AG08395 (cell line): ENCODE measurements around the gene GULP1.

ENCODE experiments used
- DNase-seq: peaks from one replicate; pipeline ENCODE4 v3.0.0; 2012; ENCODE audit warnings: mixed read lengths, low spot score

GULP1 gene

GRCh38 chr2:188367164-188367563 is 75.5 kb downstream of the GULP1 start:
- DNase-seq, result no peak

GRCh38 chr2:188369365-188369764 is 77.7 kb downstream of the GULP1 start:
- DNase-seq, result peak; percentile 72

- DNase-seq, result no peak
These were observed 86.8 kb downstream of the GULP1 start for GRCh38 chr2:188378371-188378950.

DNA sequence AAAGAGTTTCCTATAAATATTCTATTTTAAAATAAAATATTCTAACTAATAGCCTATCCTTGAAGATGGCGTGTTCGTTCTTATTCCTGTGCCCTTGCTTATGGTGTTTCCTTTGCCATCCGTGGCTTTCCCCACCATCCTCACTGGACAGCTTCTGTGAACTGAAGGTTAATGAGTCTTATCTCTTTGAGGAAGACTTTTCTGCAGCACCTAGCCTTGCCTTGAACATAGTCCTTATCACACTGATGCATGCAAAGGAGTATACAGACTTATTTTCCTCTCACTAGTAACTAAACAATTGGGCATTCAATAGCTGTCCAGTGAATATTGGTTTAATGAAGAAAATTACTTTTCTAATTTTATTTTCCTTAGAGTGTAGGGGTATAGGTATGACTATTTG is 88.1 kb downstream of the GULP1 start:
- no peak for DNase-seq

DNA sequence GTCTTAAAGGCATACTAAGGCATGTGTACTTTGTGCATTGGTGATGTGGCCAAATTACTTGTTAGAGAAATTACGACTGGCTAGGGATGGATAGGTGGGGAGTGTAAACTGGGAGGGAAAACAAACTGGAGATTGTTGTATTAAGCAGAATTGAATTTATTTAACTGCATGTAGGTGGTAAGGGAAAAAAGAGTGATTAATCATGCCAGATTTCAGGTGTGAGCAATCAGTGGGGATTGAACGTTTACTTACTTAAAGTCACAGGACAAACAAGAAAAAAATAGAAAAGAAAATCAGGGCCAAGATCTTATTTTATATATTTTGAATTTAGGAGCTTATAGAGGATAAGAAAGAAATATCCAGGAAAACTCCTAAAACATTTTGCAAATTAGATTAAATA is 88.6 kb downstream of the GULP1 start:
- DNase-seq, result no peak

GRCh38 chr2:188381614-188382013 is 89.9 kb downstream of the GULP1 start:
- peak; percentile 19 for DNase-seq

DNA sequence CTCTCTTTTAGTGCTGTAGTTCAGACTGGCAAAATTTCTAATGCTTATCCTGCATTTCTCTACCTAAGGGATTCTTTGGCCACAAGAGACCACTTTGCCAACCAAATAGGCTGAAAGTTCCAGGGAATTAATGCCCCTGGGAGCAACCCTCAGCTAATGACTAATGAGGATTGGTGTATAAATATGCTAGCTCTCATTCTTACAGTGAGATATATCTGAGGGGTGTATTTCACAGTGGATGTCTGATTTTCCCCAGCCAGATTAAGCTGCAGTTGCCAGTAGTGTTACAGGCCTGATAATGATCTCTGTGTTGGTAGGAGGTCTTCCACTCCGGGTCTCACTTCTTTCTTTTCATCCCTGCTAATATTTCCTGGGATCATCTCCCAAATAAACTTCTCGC is 90.4 kb downstream of the GULP1 start:
- DNase-seq, result no peak

- no peak for DNase-seq
These were observed 91.5 kb downstream of the GULP1 start for GRCh38 chr2:188383158-188383557.

DNA sequence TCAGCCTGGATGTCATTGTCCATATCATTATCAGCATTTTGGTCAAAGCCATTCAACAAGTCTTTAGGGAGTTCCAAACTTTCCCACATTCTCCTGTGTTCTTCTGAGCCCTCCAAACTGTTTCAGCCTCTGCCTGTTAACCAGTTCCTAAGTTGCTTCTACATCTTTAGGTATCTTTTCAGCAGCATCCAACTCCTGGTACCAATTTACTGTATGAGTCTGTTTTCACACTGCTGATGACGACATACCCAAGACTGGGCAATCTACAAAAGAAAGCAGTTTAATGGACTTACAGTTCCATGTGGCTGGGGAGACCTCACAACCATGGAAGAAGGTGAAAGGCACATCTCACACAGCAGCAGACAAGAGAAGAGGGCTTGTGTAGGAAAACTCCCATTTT is 94.2 kb downstream of the GULP1 start:
- DNase-seq, result no peak

- DNase-seq, result no peak
These were observed 97.2 kb downstream of the GULP1 start for GRCh38 chr2:188388831-188389230.

GRCh38 chr2:188391354-188391753 is 99.7 kb downstream of the GULP1 start:
- no peak for DNase-seq

- DNase-seq, result no peak
These were observed 103.3 kb downstream of the GULP1 start for GRCh38 chr2:188394931-188395472.

- no peak for DNase-seq
These were observed 104.4 kb downstream of the GULP1 start for GRCh38 chr2:188395903-188396689.

GRCh38 chr2:188399159-188399558 is 107.5 kb downstream of the GULP1 start:
- DNase-seq, result peak; percentile 5

DNA sequence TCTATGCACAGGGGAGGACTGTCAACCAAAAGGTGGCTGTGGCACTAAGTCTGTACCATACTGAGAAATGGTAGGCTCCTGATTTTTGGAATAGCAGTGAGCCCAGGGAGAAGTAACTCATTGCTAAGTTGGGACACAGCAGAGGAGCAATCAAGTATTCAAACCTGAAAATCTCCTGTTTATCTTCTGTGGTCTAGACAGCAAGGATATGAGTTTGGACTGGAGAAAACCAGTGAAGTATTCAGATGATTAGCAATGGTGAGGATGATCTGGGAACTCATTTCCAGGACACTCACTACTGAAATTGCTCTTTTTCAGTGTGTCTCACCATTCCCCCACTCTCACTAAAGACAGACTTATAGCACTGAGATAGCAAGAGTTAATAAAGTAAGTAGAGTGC is 112.0 kb downstream of the GULP1 start:
- DNase-seq, result no peak

DNA sequence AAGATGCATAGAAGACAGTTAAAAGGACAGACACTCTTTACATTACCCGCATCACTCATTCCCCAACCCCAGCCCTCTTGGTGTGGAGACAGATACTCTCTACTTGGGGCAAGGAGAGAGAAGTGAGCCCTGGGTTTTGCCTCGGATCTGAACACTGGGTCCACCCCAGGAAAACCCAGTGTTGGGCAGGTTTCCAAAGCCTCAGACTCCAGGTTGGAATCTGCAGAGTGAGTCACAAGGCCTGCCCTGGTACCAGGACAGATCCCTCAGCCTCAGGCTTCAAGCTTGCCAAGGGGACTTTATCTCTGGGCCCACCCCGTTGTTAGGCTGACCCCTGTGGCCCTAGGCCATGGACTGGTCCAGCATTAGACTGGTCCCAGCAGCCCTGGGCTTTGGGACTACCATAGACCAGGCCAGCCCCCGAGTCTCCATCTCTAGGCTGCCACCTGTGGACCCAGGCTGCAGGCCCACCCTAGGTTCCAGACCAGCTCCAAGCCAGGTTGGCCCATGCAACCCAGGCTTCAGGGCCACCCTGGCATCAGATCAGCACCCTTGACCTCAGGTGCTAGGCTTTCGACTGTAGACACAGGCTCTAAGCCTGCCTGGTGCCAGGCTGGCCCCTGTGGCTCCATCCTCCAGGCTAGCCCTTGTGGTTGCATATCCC is 112.8 kb downstream of the GULP1 start:
- DNase-seq, result peak; percentile 7

DNA sequence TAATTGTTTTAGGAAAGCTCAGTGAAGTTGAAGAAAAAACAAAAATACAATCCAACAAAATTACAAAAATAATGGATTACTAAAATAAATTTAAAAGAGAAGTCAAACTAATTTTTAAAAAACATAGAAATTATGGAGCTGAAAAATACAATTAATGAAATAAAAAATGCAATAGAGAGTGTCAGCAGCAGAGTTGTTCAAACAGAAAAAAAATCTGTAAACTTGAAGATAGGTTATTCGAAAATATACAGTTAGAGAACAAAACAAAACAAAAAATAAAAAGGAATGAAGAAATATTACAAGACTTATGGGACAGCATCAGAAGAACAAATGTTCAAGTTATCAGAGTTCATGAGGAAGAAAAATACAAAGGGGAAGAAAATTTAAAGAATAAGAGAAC is 114.7 kb downstream of the GULP1 start:
- no peak for DNase-seq

DNA sequence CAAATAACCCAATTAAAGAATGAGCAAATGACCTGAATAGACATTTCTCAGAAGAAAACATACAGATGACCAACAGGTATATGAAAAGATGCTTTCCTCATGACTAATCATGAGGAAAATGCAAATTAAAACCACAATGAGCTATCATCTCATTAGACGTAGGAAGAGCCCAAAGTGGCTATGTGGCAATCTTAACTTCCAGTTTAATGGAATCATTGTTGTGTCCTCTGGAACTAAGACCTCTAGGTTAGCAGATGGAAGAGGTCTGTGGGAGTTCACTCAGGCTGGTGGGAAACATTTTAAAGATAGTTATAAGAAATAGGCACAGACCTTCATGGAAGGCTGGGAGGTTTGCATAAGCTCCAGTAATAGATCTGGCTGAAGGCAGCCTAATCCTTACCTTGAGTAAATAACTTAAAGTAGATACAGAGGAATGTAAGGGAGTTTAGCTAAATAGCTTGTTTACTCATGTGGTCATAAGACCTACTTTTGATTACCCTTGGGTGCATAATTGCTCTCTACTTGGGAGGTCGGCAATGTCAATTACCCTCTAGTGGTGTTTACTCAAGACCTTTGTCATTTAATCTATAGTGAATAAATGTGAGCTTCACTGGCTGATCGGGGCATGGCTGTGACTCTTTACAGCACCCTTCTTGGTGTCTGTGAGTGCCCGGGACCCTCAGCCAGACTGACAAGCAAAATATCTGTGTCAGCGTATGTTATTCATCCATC is 119.0 kb downstream of the GULP1 start:
- DNase-seq, result no peak

- DNase-seq, result no peak
These were observed 120.5 kb downstream of the GULP1 start for GRCh38 chr2:188412190-188412589.

DNA sequence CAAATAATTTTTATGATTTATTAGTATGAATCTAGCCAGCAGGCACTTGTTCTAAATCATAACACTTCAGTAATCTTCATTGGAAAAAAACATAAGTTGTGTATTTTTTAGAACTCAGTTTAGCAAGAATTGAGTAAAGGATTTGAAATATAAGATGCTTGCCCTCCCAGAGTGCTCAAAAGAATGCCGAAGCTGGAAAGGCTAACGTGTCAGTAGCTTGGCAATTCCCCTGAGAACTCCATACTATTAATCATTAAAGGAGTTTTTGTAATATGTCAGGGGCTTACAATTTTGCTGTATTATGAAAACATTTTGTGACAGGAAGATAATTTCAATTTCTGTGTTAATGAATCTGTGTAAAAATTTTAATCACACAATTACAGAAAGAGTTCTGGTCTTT is 122.7 kb downstream of the GULP1 start:
- no peak for DNase-seq

DNA sequence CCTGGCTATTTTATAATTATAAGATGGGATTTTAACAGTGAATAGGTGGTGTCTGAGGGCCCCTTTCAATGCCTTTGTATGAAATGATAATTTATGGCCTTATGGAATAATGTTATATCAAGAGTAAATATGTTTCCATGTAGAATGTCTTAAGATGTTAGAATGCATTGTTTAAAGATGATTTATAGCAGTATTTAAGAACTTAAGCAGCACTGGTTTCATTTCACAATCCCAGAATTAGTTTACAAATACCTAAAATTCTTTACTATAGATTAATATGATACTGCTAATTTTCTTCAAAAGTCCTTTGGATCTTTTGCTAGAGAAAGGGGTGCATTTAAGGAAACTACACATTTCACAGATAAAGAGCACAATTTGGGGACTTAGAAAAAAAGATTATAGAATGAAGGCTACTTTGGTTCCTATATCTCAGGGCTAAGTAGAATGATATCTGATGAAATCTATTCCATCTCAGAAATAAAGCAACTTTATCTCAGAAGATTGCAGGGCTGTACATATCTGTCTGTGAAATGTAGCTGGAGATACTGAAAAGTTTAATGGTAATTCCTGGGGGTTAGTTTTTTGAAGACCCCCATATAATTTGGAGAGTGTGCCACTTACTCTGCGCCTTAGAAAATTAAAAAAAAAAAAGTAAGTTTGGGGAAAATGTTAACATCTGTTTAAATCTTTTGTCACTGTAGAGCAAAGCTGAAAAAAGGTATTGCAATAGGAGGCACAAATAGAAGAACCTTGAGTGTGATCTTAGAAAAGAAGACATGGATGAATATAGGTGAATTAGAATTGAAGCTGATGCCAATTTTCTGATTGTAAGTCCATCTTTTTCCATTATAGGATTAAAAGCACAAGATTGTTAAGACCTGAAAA is 123.4 kb downstream of the GULP1 start:
- DNase-seq, result peak; percentile 4

DNA sequence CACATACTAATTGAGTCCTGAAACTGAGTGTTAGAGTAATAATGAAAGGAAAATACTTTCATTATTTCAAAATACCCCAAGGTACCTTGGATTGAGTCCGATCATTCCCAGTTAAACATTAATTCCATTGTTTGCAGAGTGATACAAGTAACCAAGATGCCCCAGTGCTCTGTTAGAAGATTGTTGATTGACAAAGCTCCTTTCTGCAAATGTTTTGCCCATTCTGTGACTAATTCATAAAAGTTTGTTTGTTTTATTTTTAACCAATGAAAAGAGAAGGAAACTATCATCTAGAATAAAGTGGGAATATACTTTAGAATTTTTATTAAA is 124.0 kb downstream of the GULP1 start:
- DNase-seq, result no peak
